K562 (cell line): ENCODE measurements around the gene NTRK1. TPM values are rescaled to one million over a fixed set of nuclear protein-coding genes. Genes with fewer than 3 reads are reported as not detected.

Source experiments
- EZH2 ChIP-seq: IDR thresholded peaks from 2 replicates; pipeline ENCODE4 v1.6.1; 2012; ENCODE audit warnings: low read depth, mild to moderate bottlenecking, inconsistent platforms, low read length, borderline replicate concordance
- FOS ChIP-seq: IDR thresholded peaks from 3 replicates; pipeline ENCODE4 v1.6.1; 2011; ENCODE audit not compliant: insufficient read length; ENCODE audit errors: extremely low read depth
- HMBOX1 ChIP-seq: sonication (generic); IDR thresholded peaks from 2 replicates; pipeline ENCODE4 v1.6.1; 2016
- HNRNPL ChIP-seq: fragments of 200-400 bp; formaldehyde crosslinking; IDR thresholded peaks from 2 replicates; pipeline ENCODE4 v1.6.1; 2017; ENCODE audit warnings: low read depth, mild to moderate bottlenecking, low read length
- L3MBTL2 ChIP-seq: fragments of 450-650 bp; IDR thresholded peaks from 2 replicates; pipeline ENCODE4 v1.6.1; 2016; ENCODE audit warnings: mild to moderate bottlenecking, moderate library complexity
- LEF1 ChIP-seq: fragments of 450-650 bp; IDR thresholded peaks from 2 replicates; pipeline ENCODE4 v1.6.1; 2016; ENCODE audit warnings: mild to moderate bottlenecking
- MAZ ChIP-seq, 2 experiments: fragments of 450-650 bp in 1 of 2; sonication (generic) in 1 of 2; formaldehyde crosslinking; IDR thresholded peaks in 1 of 2; conservative IDR thresholded peaks in 1 of 2; 2 replicates each; pipeline versions ENCODE4 v1.4.0 to v1.5.0; 2020; ENCODE audit warnings: mild to moderate bottlenecking in 1 of 2, missing genetic modification reagents in 1 of 2
- NBN ChIP-seq: fragments of 450-650 bp; IDR thresholded peaks from 2 replicates; pipeline ENCODE4 v1.6.1; 2016; ENCODE audit warnings: low read depth, mild to moderate bottlenecking
- NFIC ChIP-seq: fragments of 450-650 bp; IDR thresholded peaks from 2 replicates; pipeline ENCODE4 v1.6.1; 2017; ENCODE audit warnings: mild to moderate bottlenecking, inconsistent platforms
- SMC3 ChIP-seq: conservative IDR thresholded peaks from 2 replicates; pipeline ENCODE4 v1.6.1; 2011; ENCODE audit warnings: low read depth, low read length, improper control_type of control experiment; ENCODE audit not compliant: insufficient read depth
- SPI1 ChIP-seq: IDR thresholded peaks from 2 replicates; pipeline ENCODE4 v1.6.1; 2011; ENCODE audit warnings: low read depth, low read length, control low read depth, borderline replicate concordance
- STAG1 ChIP-seq: sonication (generic); formaldehyde crosslinking; IDR thresholded peaks from 2 replicates; pipeline ENCODE4 v1.5.0; 2020; ENCODE audit warnings: missing genetic modification reagents, borderline replicate concordance
- TAF1 ChIP-seq: IDR thresholded peaks from 2 replicates; pipeline ENCODE4 v1.6.1; 2011; ENCODE audit warnings: mild to moderate bottlenecking, low read length, moderate library complexity; ENCODE audit not compliant: insufficient read depth, control insufficient read depth, severe bottlenecking; ENCODE audit errors: extremely low read depth
- TEAD2 ChIP-seq: fragments of 450-650 bp; IDR thresholded peaks from 2 replicates; pipeline ENCODE4 v1.6.1; 2016; ENCODE audit warnings: missing genetic modification characterization, control low read depth, missing compliant biosample characterization
- UBTF ChIP-seq, 2 experiments: IDR thresholded peaks; 2 replicates each; pipeline ENCODE4 v1.6.1; 2012; ENCODE audit warnings: improper control_type of control experiment in 2 of 2, low read depth in 2 of 2, low read length in 2 of 2, borderline replicate concordance in 1 of 2
- ZBED1 ChIP-seq: IDR thresholded peaks from 2 replicates; pipeline ENCODE4 v1.6.1; 2014
- ZKSCAN8 ChIP-seq: fragments of 200-800 bp; sonication (Bioruptor generic); IDR thresholded peaks from 2 replicates; pipeline ENCODE4 v1.6.1; 2016; ENCODE audit warnings: missing genetic modification characterization, missing compliant biosample characterization
- ZNF263 ChIP-seq: sonication (generic); formaldehyde crosslinking; IDR thresholded peaks from 2 replicates; pipeline ENCODE4 v1.8.0; 2022; ENCODE audit warnings: mild to moderate bottlenecking, missing genetic modification reagents, borderline replicate concordance
- ZNF57 ChIP-seq: fragments of 450-650 bp; formaldehyde crosslinking; IDR thresholded peaks from 2 replicates; pipeline ENCODE4 v1.4.0; 2020; ENCODE audit warnings: mild to moderate bottlenecking, moderate library complexity
- ZNF830 ChIP-seq: fragments of 250-450 bp; sonication (Bioruptor Pico); IDR thresholded peaks from 2 replicates; pipeline ENCODE4 v1.5.0; 2021; ENCODE audit warnings: mild to moderate bottlenecking
- polyA plus RNA-seq, 8 experiments: library from polyadenylated mRNA; depleted of rRNA in 4 of 8; stranded (reverse) in 5 of 8; unstranded in 3 of 8; fragments of >200 nt; fragmentation: Nextera tagmentation in 2 of 8; fragmentation: Illumina TruSeq in 1 of 8; extraction: Ambion mirVana in 2 of 8; extraction: Trizol in 1 of 8; gene quantifications; 2 replicates each; pipeline versions ENCODE4 v1.2.1 to v1.2.3, GENCODE V29; 2011 to 2014; ENCODE audit warnings: inconsistent platforms in 1 of 8, missing spikeins in 1 of 8
- total RNA-seq, 7 experiments: library from RNA; depleted of rRNA in 6 of 7; stranded (reverse); fragments of >200 nt in 6 of 7; fragmentation: Illumina TruSeq in 2 of 7; extraction: Trizol in 2 of 7; gene quantifications; 2 replicates each; pipeline versions ENCODE4 v1.2.1 to v1.2.3, GENCODE V29; 2011 to 2021; ENCODE audit warnings: low replicate concordance in 1 of 7
- TF ChIP-seq, protein P1 (sequence below): sonication (generic); formaldehyde crosslinking; IDR thresholded peaks from 2 replicates; pipeline ENCODE4 v1.8.0; 2022; ENCODE audit warnings: mild to moderate bottlenecking, missing genetic modification reagents

The NTRK1 gene
- total and polyA plus RNA-seq, 9 of the 15 experiments (the other 6 are each of a cell fraction or from before 2014, with no cell fraction given) = 0.46 to 30.0 (median 7.9) TPM

DNA sequence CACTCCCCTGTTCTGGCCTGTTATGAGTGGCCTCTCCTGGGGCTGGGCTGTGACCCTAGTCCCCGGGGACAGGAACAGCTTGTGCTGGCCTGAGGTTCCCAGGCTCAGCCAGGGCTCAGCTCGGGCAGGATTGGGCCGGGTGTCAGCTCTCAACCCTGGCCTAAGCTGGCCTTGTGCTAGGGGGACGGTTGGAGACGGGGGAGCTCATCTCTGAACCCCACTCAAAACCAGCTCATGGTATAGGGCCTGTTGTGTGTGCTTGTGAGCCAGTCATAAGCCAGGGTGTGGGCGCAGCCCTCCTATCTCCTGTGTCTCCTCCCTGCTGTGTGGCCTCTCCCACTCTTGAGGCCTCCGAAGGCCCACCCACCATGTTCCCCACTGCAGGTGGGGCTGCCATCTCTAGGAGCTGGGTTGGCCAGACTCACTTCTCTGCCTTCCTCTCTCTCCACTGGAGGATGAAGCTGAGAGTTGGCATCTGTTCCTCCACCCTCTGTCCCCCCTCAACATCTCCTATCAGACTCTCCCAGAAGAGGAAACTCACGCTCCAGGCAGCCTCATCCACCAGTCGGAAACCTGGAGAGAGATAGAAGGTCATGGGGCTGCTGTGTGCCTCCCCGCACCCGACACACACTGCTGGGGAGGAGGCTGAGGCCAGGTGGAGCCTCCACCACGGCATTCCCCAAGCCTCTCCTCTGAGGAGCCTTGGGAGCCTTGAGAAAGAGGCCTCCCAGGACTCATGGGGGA, 34.2 kb downstream of the NTRK1 start (continued):
- TF ChIP-seq HMBOX1 (no peak), STAG1 (CRISPR knock-in tag) (no peak), L3MBTL2 (peak; percentile 24; the same call in 1 of the 2 replicates), HNRNPL (no peak), NFIC (peak; percentile 72), NBN (no peak), UBTF (IDR thresholded peaks at IDR 0.05; ENCODE audit: borderline replicate concordance in 1 of 2, low read depth in 2 of 2, low read length in 2 of 2) (peak in 1 of 2 experiments; percentile 82; a peak in 2 of 4 replicates), LEF1 (0 out of 2 replicates have a peak, but pooled peaks have one; percentile 30), TAF1 (peak; percentile 20), FOS (no peak), ZBED1 (no peak), ZNF263 (CRISPR knock-in tag) (peak; percentile 77; the same call in 1 of the 2 replicates), SPI1 (peak; percentile 15; the same call in 1 of the 2 replicates), TEAD2 (tag) (no peak), ZNF57 (no peak), SMC3 (no peak), MAZ (CRISPR knock-in tag; conservative IDR thresholded peaks at IDR 0.05 in 1 of 2, IDR thresholded peaks at IDR 0.05 in 1 of 2) (peak in 1 of 2 experiments; percentile 66; a peak in 2 of 4 replicates), ZNF830 (CRISPR knock-in tag) (no peak), EZH2 (no peak), ZKSCAN8 (CRISPR knock-in tag) (no peak)
- TF ChIP-seq, protein P1, sequence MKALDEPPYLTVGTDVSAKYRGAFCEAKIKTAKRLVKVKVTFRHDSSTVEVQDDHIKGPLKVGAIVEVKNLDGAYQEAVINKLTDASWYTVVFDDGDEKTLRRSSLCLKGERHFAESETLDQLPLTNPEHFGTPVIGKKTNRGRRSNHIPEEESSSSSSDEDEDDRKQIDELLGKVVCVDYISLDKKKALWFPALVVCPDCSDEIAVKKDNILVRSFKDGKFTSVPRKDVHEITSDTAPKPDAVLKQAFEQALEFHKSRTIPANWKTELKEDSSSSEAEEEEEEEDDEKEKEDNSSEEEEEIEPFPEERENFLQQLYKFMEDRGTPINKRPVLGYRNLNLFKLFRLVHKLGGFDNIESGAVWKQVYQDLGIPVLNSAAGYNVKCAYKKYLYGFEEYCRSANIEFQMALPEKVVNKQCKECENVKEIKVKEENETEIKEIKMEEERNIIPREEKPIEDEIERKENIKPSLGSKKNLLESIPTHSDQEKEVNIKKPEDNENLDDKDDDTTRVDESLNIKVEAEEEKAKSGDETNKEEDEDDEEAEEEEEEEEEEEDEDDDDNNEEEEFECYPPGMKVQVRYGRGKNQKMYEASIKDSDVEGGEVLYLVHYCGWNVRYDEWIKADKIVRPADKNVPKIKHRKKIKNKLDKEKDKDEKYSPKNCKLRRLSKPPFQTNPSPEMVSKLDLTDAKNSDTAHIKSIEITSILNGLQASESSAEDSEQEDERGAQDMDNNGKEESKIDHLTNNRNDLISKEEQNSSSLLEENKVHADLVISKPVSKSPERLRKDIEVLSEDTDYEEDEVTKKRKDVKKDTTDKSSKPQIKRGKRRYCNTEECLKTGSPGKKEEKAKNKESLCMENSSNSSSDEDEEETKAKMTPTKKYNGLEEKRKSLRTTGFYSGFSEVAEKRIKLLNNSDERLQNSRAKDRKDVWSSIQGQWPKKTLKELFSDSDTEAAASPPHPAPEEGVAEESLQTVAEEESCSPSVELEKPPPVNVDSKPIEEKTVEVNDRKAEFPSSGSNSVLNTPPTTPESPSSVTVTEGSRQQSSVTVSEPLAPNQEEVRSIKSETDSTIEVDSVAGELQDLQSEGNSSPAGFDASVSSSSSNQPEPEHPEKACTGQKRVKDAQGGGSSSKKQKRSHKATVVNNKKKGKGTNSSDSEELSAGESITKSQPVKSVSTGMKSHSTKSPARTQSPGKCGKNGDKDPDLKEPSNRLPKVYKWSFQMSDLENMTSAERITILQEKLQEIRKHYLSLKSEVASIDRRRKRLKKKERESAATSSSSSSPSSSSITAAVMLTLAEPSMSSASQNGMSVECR = no peak
